ENCODE measurements around the gene METRN.

- TF ChIP-seq POLR2A (IDR thresholded peaks at IDR 0.05) (no peak), CTCF (IDR thresholded peaks at IDR 0.05) (no peak)
Measured at GRCh38 chr16:715477-716199, 720 bp downstream of the METRN start.
